H9 (cell line): Measurements from ENCODE around the gene EHBP1L1. TPM values are rescaled to one million over a fixed set of nuclear protein-coding genes. Genes with fewer than 3 reads are reported as not detected.
A peak's percentile ranks its signal among the peaks of the same experiment; 100 is the strongest.

Experiments
- DNase-seq: peaks from one replicate; pipeline ENCODE4 v3.0.0-alpha.2; 2017
- H2AFZ ChIP-seq: one replicate; pipeline ENCODE4 v1.6.1; 2013; ENCODE audit warnings: mild to moderate bottlenecking, low read length, control low read depth, moderate library complexity
- H2AK5ac ChIP-seq: 2 replicates; pipeline ENCODE4 v1.6.1; 2013; ENCODE audit warnings: low read length, control low read depth, mixed read lengths; ENCODE audit not compliant: insufficient read length
- H2BK120ac ChIP-seq: one replicate; pipeline ENCODE4 v1.6.1; 2013; ENCODE audit warnings: low read depth, mild to moderate bottlenecking, low read length, control low read depth, inconsistent platforms; ENCODE audit not compliant: poor library complexity, severe bottlenecking
- H2BK12ac ChIP-seq: 2 replicates; pipeline ENCODE4 v1.6.1; 2013; ENCODE audit warnings: low read length, control low read depth, mixed read lengths, low read depth; ENCODE audit not compliant: insufficient read length
- H2BK15ac ChIP-seq: 2 replicates; pipeline ENCODE4 v1.6.1; 2013; ENCODE audit warnings: low read depth, low read length, control low read depth
- H2BK20ac ChIP-seq: one replicate; pipeline ENCODE4 v1.6.1; 2013; ENCODE audit warnings: low read depth, mild to moderate bottlenecking, low read length, control low read depth, inconsistent platforms; ENCODE audit not compliant: poor library complexity, severe bottlenecking
- H2BK5ac ChIP-seq: 2 replicates; pipeline ENCODE4 v1.6.1; 2013; ENCODE audit warnings: low read length, control low read depth, mixed read lengths; ENCODE audit not compliant: insufficient read length
- H3K14ac ChIP-seq: 2 replicates; pipeline ENCODE4 v1.6.1; 2013; ENCODE audit warnings: low read length, control low read depth; ENCODE audit not compliant: insufficient read depth
- H3K18ac ChIP-seq: 2 replicates; pipeline ENCODE4 v1.6.1; 2013; ENCODE audit warnings: low read depth, mild to moderate bottlenecking, mixed read lengths, low read length, control low read depth; ENCODE audit not compliant: insufficient read length
- H3K23ac ChIP-seq: 2 replicates; pipeline ENCODE4 v1.6.1; 2013; ENCODE audit warnings: low read length, control low read depth, mixed read lengths, low read depth; ENCODE audit not compliant: insufficient read length
- H3K23me2 ChIP-seq: 2 replicates; pipeline ENCODE4 v1.6.1; 2013; ENCODE audit warnings: low read depth, mild to moderate bottlenecking, mixed read lengths, low read length, control low read depth; ENCODE audit not compliant: insufficient read length, poor library complexity, severe bottlenecking
- H3K27ac ChIP-seq: 2 replicates; pipeline ENCODE4 v1.5.1; 2013; ENCODE audit warnings: low read length, control low read depth, mixed read lengths, low read depth; ENCODE audit not compliant: insufficient read length
- H3K27me3 ChIP-seq: 2 replicates; pipeline ENCODE4 v1.6.1; 2013; ENCODE audit warnings: low read length, control low read depth, inconsistent platforms; ENCODE audit not compliant: insufficient read depth
- H3K4ac ChIP-seq: 2 replicates; pipeline ENCODE4 v1.6.1; 2013; ENCODE audit warnings: low read depth, mild to moderate bottlenecking, control low read depth, inconsistent platforms, low read length, moderate library complexity
- H3K4me1 ChIP-seq: 2 replicates; pipeline ENCODE4 v1.6.1; 2013; ENCODE audit warnings: low read length, control low read depth, inconsistent platforms; ENCODE audit not compliant: insufficient read depth
- H3K4me2 ChIP-seq: 2 replicates; pipeline ENCODE4 v1.6.1; 2013; ENCODE audit warnings: low read length, control low read depth, mixed read lengths; ENCODE audit not compliant: insufficient read length, insufficient read depth
- H3K56ac ChIP-seq: 2 replicates; pipeline ENCODE4 v1.6.1; 2013; ENCODE audit warnings: low read depth, mild to moderate bottlenecking, mixed read lengths, low read length, control low read depth; ENCODE audit not compliant: insufficient read length
- H3K79me1 ChIP-seq: 2 replicates; pipeline ENCODE4 v1.6.1; 2013; ENCODE audit warnings: low read depth, mild to moderate bottlenecking, moderate library complexity, low read length, control low read depth, inconsistent platforms; ENCODE audit not compliant: insufficient read depth, poor library complexity, severe bottlenecking
- H3K79me2 ChIP-seq: 2 replicates; pipeline ENCODE4 v1.6.1; 2013; ENCODE audit warnings: low read length, control low read depth, inconsistent platforms; ENCODE audit not compliant: insufficient read depth
- H3K9ac ChIP-seq: 2 replicates; pipeline ENCODE4 v1.6.1; 2013; ENCODE audit warnings: low read length, control low read depth, mixed read lengths; ENCODE audit not compliant: insufficient read length; ENCODE audit errors: extremely low read depth
- H3K9me3 ChIP-seq: one replicate; pipeline ENCODE4 v1.6.1; 2013; ENCODE audit warnings: low read depth, low read length, inconsistent platforms; ENCODE audit not compliant: control insufficient read depth
- H3T11ph ChIP-seq: one replicate; pipeline ENCODE4 v1.6.1; 2013; ENCODE audit warnings: mild to moderate bottlenecking, low read length, control low read depth, inconsistent platforms
- H4K20me1 ChIP-seq: one replicate; pipeline ENCODE4 v1.6.1; 2013; ENCODE audit not compliant: control insufficient read depth, insufficient read length, insufficient read depth
- H4K5ac ChIP-seq: 2 replicates; pipeline ENCODE4 v1.6.1; 2013; ENCODE audit warnings: low read depth, mild to moderate bottlenecking, mixed read lengths, low read length, control low read depth; ENCODE audit not compliant: insufficient read length
- H4K8ac ChIP-seq: replicated peaks from 2 replicates; pipeline ENCODE4 v1.6.1; 2013; ENCODE audit warnings: low read length, control low read depth, mixed read lengths, low read depth; ENCODE audit not compliant: insufficient read length
- H4K91ac ChIP-seq: 2 replicates; pipeline ENCODE4 v1.6.1; 2013; ENCODE audit warnings: low read depth, mild to moderate bottlenecking, moderate library complexity, mixed read lengths, low read length, control low read depth; ENCODE audit not compliant: insufficient read length
- H3K27ac Mint-ChIP-seq, 3 experiments: 2 replicates in 2 of 3; 3 replicates in 1 of 3; pipeline ENCODE4 v1.8.0; 2020 to 2021; ENCODE audit warnings: mixed read lengths in 3 of 3, mild to moderate bottlenecking in 1 of 3, moderate library complexity in 1 of 3
- H3K27me3 Mint-ChIP-seq: 2 replicates; pipeline ENCODE4 v1.8.0; 2021; ENCODE audit warnings: low read depth, mild to moderate bottlenecking, moderate library complexity, mixed read lengths
- H3K36me3 Mint-ChIP-seq, 3 experiments: 2 replicates in 2 of 3; 3 replicates in 1 of 3; pipeline ENCODE4 v1.8.0; 2020 to 2021; ENCODE audit warnings: low read depth in 3 of 3, mixed read lengths in 3 of 3; ENCODE audit not compliant: insufficient read depth in 1 of 3
- H3K4me1 Mint-ChIP-seq, 2 experiments: 2 replicates each; pipeline ENCODE4 v1.8.0; 2020; ENCODE audit warnings: mixed read lengths in 2 of 2
- H3K4me3 Mint-ChIP-seq, 2 experiments: 2 replicates in 1 of 2; 3 replicates in 1 of 2; pipeline ENCODE4 v1.8.0; 2020 to 2021; ENCODE audit warnings: mild to moderate bottlenecking in 2 of 2, mixed read lengths in 2 of 2, moderate library complexity in 1 of 2
- H3K9me3 Mint-ChIP-seq, 2 experiments: 2 replicates in 1 of 2; 3 replicates in 1 of 2; pipeline ENCODE4 v1.8.0; 2020; ENCODE audit warnings: mild to moderate bottlenecking in 2 of 2, mixed read lengths in 2 of 2, moderate library complexity in 1 of 2
- CTCF ChIP-seq: fragments of 200-600 bp; sonication (generic); conservative IDR thresholded peaks from 3 replicates; pipeline ENCODE4 v1.8.0; 2021; ENCODE audit warnings: antibody characterized with exemption, mild to moderate bottlenecking
- WGBS: extraction: QIAGEN DNeasy Blood & Tissue Kit; methylation state at CpG from one replicate; pipeline ENCODE4 v1.1.7; 2013; ENCODE audit warnings: missing lambda C conversion rate, low lambda C conversion rate, mixed read lengths; ENCODE audit not compliant: insufficient read length; ENCODE audit errors: extremely low coverage; 5-methylcytosine and 5-hydroxymethylcytosine counted together
- total RNA-seq: library from RNA; stranded (reverse); gene quantifications from 2 replicates; pipeline ENCODE4 v1.2.1, GENCODE V29; 2021

EHBP1L1 gene
- total RNA-seq, 1 experiment from 2014 or later, result 13.8 TPM

GRCh38 chr11:65585396-65586246, 9.8 kb downstream of the EHBP1L1 start:
- no peak overlapping the region for H2BK12ac ChIP-seq
- no peak overlapping the region for H3K14ac ChIP-seq
- no peak overlapping the region for H4K8ac ChIP-seq
- Mint-ChIP-seq H3K4me1 (peaks cover 0 to 28% of the 10 kb centered on the region in 2 experiments; a peak in 2 of 4 replicates), H3K27me3 (peaks cover 13% of the 10 kb centered on the region), H3K36me3 (peaks cover 0 to 3% (median 3%) of the 10 kb centered on the region in 3 experiments; a peak in 3 of 7 replicates), H3K4me3 (no peak overlapping the region), H3K9me3 (no peaks in the 10 kb centered on the region), H3K27ac (peak overlapping the region in 1 of 3 experiments; percentile 57; a peak in 1 of 7 replicates)
- no peaks in the 10 kb centered on the region for H3K4me1 ChIP-seq
- no peak overlapping the region for H2BK20ac ChIP-seq
- H4K91ac ChIP-seq, result no peak overlapping the region
- no peak for DNase-seq
- H3K4me2 ChIP-seq, result no peak overlapping the region
- H3K4ac ChIP-seq, result no peak overlapping the region
- H3K79me2 ChIP-seq, result no peaks in the 10 kb centered on the region
- no peak overlapping the region for H3T11ph ChIP-seq
- H2AK5ac ChIP-seq, result no peak overlapping the region
- no peak for TF ChIP-seq CTCF
- no peaks in the 10 kb centered on the region for H4K20me1 ChIP-seq
- H3K27ac ChIP-seq, result no peak overlapping the region
- H2BK5ac ChIP-seq, result no peak overlapping the region
- H3K23ac ChIP-seq, result no peak overlapping the region
- H2AFZ ChIP-seq, result no peak overlapping the region
- H3K79me1 ChIP-seq, result no peaks in the 10 kb centered on the region
- H3K9me3 ChIP-seq, result no peaks in the 10 kb centered on the region
- H3K23me2 ChIP-seq, result no peaks in the 10 kb centered on the region
- H3K27me3 ChIP-seq, result no peaks in the 10 kb centered on the region; the same call in 1 of the 2 replicates
- no peak overlapping the region for H2BK120ac ChIP-seq
- WGBS, result no CpG with 5 or more reads among the region's 51 CpGs
- no peak overlapping the region for H2BK15ac ChIP-seq
- no peak overlapping the region for H4K5ac ChIP-seq
- no peak overlapping the region for H3K18ac ChIP-seq
- H3K9ac ChIP-seq, result no peak overlapping the region
- H3K56ac ChIP-seq, result no peak overlapping the region
